NCI-H460 (cell line): ENCODE data around the gene OR4D2. TPM values are rescaled to one million over a fixed set of nuclear protein-coding genes. Genes with fewer than 3 reads are reported as not detected.
A peak's percentile ranks its signal among the peaks of the same experiment; 100 is the strongest.
"Not testable (repeated sequence)": the region's sequence is repeated elsewhere in the genome, so short reads cannot be mapped to it uniquely, and the experiment has no call there.

Experiments
- DNase-seq: peaks from one replicate; pipeline ENCODE4 v3.0.0-alpha.2; 2016; ENCODE audit warnings: low read depth; ENCODE audit errors: extremely low read depth
- polyA plus RNA-seq: library from polyadenylated mRNA; depleted of rRNA; stranded (reverse); fragments of >200 nt; gene quantifications from 2 replicates; pipeline ENCODE4 v1.2.3, GENCODE V29; 2014; cell fraction: nucleus; rRNA removed
- total RNA-seq: library from RNA; depleted of rRNA; stranded (reverse); fragments of >200 nt; shearing (Covaris generic); gene quantifications from 2 replicates; pipeline ENCODE4 v1.2.3, GENCODE V29; 2014; rRNA removed

Gene OR4D2
- not detected in 2 replicates for total RNA-seq
- polyA plus RNA-seq = not detected in 2 replicates

DNA sequence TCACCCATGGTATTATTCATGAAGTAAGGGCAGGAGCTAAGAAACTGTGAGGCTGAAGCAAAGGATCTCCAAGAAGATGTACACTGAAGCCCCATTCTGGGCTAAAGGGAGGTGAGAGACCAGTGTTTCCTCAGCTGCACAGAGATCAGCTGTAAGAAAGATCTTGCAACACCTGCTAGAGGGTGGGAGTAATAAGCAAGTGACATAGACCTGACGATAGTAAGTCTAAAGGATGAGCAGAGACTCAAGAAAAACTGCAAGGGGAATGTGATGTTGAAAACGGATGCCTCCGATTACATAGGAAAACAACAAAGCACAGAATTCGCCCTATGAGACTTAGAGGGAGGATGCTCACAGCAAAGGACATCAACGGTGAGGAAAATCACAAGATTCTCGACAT is at the start of gene OR4D2:
TSS of gene OR4D2 (plus strand) at position 301 of the 400 bp plus-strand sequence. CDS start 2,674 bp downstream, outside the sequence.
- DNase-seq = no peak

DNA sequence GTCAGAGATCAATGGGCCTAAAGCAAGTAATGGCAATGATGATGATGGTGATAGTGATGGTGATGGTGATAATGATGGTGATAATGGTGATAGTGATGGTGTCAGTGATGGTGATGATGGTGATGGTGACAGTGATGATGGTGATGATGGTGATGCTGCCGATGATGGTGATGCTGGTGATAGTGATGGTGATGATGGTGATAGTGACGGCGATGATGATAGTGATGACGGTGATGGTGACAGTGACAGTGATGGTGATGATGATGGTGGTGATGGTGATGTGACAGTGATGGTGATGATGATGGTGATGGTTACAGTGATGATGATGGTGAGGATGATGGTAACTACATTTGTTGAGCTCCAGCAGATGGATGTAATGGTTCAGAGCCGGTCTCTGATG is 49.4 kb upstream of the OR4D2 start:
- DNase-seq = no peak

DNA sequence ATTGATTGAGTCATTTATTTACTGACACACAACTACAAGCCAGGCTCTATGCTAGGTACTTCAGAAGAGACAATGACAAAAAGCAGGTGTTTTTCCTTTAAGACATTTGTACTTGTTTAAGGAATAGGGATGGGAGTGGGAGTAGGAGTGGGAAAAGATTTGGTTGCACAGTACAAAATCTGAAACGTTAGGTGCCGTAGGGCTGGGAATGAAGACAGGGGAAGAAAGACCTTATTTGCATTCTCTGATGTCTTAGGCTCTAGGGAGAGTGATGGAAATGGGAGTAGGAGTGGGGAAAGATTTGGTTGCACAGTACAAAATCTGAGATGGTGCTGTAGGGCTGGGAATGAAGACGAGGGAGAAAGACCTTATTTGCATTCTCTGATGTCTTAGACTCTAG is 47.3 kb upstream of the OR4D2 start:
- no peak for DNase-seq

DNA sequence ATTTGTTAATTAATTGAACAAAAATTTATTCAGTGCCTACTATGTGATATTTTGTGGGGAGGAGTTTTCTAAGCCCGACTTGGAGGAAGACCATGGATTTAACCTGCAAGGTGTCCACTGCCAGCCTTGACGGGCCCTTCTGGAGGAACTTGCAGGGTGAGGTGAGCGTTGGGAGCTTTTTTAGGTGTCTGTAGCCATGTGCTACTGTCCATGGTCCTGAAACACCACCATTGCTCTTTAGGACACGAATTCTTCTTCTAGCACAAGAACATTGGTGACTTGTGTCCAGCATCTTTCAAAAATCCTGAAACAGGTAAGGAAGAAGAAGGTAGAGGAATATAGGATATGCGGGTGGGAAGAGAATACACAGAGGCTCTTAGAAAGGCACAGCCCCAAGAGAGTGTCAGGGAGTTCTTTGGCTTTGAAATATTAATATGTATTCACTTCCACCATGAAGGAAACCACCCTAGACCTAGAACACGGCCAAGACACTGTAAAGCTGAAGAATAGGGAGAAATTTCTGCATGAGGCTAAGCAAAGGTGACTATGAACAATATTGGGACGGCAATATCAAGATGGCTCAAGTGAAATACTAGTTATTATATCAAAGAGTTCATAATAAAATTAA is 46.5 kb upstream of the OR4D2 start:
- peak; percentile 44 for DNase-seq

DNA sequence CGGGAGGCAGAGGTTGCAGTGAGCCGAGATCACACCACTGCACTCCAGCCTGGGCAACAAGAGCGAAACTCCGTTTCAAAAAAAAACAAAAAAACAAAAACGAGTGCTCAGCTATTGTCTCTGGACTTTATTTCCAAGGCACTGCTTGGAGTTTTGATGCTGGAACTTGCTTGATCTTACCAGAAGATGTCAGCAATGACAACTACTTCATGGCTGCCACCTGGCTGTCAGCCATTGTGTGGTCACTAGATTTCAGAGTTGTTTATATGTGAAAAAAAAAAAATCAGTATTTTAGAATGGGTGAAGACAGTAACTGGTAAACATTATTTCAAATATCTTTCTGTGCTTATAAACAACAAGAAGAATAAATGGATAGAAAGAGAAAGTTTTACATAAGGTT is 44.9 kb upstream of the OR4D2 start:
- peak; percentile 21 for DNase-seq

DNA sequence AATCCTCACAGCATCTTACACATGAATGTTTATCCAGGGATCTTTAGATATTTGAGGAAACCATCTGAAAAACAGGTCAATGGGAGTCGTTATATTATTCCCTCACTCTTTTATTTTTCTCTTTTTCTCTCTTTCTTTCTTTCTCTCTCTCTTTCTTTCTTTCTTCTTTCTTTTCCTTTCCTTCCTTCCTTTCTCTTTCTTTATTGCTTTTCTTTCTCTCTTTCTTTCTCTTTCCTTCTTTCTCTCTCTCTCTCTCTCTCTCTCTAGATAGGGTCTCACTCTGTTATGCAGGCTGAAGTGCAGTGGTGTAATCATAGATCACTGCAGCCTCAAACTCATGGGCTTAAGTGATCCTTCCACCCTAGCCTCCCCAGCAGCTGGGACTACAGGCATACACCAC is 38.9 kb upstream of the OR4D2 start:
- DNase-seq = no peak

DNA sequence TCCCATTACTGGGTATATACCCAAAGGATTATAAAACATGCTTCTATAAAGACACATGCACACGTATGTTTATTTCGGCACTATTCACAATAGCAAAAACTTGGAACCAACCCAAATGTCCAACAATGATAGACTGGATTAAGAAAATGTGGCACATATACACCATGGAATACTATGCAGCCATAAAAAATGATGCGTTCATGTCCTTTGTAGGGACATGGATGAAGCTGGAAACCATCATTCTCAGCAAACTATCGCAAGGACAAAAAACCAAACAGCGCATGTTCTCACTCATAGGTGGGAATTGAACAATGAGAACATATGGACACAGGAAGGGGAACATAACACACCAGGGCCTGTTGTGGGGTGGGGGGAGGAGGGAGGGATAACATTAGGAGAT is 34.1 kb upstream of the OR4D2 start:
- DNase-seq = not testable (repeated sequence)

DNA sequence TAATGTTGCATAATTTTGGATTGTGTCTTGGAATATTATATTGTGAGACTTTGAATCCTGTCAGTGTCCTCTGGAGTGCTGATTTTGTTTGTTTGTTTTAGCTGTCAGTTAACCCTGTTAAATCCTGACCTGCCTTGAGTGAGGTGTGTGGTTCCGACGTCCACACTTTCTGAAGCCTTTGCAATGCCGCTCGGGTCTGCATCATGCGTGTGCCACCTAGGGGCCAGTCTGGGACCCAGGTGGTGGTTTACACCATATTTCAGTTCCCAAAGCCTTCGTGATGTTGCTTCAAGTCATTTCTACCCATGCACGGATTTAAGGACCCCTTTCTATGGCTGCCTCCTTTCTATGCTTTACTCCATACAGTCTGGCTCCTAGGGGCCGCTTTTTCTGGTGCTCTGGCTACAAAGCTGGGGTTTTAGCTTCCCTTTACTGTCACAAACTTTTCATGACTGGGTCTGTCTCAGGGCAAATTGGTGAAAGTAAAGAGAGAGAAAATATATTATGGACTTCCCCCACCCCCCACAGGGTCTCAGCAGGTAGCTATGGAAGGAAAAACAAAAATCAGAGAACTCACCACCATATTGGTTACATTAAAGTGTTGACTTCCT is 30.0 kb upstream of the OR4D2 start:
- DNase-seq = peak; percentile 4

DNA sequence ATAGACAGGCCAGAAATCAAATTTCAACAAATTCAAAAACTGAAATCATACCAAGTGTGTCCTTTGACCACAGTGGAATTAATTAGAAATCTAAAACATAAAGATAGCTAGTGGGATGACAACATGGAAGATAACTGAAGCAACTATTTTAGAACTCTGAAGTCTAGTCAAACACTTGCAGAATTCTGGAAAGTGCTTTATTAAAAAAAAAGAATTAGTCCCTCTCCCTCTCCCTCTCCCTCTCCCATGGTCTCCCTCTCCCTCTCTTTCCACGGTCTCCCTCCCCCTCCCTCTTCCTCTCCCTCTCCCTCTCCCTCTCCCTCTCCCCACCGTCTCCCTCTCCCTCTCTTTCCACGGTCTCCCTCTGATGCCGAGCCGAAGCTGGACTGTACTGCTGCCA is 25.3 kb upstream of the OR4D2 start:
- DNase-seq = no peak

DNA sequence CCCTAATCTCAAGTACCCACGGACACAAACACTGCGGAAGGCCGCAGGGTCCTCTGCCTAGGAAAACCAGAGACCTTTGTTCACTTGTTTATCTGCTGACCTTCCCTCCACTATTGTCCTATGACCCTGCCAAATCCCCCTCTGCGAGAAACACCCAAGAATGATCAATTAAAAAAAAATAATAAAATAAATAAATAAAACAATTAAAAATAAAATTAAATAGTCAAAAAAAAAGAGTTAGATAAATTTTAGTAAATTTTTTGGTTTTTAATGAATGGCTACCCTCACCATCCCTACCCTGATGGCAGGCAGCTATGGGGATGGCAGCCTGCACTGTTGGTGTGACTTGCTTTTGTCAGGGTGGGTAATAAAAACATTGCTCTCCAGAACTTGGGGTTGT is 23.4 kb upstream of the OR4D2 start:
- not testable (repeated sequence) for DNase-seq

DNA sequence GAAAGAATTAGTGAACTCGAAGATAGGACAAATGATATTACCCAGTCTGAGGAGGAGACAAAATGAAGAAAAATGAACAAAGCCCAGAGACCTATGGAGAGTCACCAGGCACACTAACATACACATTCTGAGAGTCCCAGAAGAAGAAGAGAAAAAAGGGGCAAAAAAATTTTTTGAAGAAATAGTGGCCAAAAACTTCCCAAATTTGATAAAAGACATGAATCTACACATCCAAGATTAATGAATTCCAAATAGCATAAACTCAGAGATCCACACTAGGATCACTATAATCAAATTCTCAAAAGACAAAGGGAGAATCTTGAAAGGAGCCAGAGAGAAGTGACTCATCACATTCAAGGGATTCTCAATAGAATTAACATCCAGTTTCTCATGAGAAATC is 22.0 kb upstream of the OR4D2 start:
- DNase-seq = no peak

DNA sequence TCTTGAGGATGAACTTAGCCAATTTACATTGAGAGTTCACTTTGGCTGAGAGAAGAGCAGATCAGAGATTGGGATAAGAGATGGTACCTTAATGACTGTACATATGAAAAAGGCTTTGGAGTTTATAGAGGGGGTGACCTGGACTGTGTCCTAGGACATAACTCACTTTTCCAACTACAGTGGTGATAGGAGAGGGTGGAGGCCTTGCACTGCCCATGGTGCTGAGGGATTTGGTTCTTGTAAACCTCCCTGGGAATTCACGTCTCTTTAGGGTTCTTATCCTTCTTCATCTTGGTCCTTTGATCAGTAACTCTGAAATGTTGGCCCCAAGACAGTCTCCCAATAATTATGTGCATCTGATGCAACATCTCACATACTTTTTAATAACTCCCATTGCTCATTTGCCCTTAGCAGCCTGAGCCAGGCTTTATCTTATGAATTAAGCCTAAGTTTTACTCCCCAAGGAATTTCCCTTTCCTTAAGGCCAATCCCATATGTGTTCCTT is 18.8 kb upstream of the OR4D2 start, which contains the start of gene OR4D1:
TSS of gene OR4D1 (plus strand) at position 455 of the 505 bp plus-strand sequence. CDS start 6,770 bp downstream, outside the sequence.
- no peak for DNase-seq

DNA sequence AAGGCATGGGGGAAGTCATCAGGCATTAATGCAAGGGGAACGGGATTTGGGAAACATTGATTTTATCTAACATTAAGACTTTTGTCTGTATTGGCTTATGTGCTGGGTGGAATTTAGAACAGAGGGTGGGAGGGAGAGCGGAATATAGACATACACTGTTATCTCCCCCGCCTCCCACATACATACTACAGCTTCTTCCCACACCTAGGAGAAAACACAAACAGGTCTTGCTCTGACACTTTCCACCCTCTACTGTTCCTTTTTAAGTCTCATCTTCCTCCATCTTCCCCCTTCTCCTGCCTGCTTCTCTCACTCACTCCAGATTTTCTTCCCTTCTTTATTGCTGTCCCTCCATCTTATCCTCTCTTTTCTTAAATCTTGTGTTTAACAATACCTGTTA is 18.2 kb upstream of the OR4D2 start:
- DNase-seq = no peak

DNA sequence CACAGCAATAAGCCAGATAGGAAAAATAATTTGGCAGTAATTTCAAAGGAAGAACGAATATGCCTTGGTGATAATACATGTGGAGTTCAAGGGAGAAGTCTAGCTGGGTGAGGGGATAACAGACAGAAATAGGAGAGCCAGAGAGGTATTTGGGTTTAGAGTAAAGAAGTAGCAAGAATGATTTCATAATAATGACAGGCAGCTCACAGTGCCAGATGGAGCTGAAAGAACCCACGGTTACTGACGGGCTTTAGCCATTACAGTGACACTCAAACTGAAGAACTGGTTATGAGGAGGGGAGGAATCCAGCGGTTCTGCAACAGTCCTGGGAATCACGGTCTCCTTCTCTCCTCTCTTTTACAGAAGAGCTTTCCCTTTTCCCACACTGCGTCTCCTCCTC is 16.4 kb upstream of the OR4D2 start:
- no peak for DNase-seq

DNA sequence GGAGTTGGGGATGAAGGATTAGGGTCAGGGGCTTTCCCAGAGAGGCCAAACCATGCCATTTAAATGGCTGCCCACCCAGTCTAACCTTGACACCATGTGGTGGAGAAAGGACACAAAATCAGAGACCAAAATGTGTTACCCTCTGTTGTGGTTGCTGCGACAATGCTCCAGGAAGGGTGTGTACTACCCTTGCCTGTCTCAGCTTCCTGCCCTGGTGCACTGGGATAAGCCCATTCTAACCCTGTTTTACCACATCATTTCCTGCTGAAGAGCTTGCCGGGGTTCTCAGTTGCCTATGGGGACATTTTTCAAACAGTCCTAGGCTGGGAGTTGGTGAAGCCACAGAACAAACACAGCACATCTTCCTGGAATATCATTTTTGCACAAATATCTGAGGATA is 13.7 kb upstream of the OR4D2 start:
- DNase-seq = no peak

DNA sequence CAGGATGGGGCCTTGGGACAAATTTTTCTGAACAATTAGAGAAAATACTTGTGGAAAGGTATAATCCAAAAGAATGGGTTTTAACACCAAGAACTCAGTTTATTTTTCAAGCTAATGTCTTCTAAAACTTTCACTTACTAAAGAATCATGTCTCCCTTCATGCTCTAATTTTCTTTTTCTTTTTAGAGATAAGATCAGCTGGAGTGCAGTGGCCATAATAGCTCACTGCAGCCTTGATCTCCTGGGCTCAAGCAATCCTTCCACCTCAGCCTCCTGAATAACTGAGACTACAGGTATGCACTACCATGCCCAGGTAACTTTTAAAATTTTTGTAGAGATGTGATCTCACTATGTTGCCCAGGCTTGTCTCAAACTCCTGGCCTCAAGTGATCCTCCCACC is 13.1 kb upstream of the OR4D2 start:
- no peak for DNase-seq

DNA sequence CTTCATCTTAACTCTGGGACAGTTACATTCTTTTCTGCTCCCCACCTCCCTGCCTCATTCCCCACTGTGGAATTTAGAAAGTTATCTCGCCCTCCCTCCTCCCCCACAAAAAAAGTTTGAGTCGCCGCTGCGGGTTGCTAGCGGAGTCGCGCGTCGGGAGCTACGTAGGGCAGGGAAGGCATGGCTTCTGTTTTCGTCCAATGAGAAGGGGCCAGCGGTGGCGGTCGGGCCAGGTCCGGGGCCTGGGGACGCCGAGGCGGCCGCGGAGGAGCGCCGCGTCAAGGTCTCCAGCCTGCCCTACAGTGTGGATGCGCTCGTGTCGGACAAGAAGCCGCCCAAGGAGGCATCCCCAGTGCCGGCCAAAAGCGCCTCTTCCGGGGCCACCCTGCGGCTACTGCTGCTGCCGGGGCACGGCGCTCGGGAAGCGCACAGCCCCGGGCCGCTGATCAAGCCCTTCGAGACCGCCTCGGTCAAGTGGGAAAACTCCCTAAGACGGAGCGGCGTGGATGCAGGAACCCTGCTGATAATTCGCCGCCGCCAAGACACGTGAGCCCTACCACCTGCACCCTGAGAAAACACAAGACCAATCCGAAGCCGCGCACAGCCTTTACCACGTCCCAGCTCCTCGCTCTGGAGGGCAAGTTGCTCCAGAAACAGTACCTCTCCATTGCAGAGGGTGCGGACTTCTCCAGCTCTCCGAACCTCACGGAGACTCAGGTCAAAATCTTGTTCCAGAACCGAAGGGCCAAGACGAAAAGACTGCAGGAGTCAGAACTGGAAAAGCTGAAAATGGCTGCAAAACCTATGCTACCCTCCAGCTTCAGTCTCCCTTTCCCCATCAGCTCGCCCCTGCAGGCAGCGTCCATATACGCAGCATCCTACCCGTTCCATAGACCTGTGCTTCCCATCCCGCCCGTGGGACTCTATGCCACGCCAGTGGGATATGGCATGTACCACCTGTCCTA is 9.7 kb upstream of the OR4D2 start:
- DNase-seq = no peak

DNA sequence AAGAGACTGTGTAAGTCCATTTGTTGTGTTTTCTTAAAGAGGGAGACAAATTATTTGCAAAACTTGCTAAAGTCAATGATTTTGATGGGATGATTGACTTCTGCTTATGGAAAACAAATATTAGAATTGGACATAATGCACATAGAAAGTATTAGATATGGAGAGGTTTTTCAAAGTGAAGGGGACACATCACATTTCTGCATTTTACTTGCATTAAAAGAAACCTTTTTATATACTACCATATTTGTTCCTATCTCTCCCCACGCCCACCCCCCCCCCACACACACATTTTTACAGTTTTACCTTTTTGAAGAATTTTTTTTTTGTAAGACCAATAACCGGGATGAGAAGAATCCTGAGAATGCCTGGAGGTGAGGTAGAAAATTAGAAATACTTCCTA is 8.6 kb upstream of the OR4D2 start:
- no peak for DNase-seq

DNA sequence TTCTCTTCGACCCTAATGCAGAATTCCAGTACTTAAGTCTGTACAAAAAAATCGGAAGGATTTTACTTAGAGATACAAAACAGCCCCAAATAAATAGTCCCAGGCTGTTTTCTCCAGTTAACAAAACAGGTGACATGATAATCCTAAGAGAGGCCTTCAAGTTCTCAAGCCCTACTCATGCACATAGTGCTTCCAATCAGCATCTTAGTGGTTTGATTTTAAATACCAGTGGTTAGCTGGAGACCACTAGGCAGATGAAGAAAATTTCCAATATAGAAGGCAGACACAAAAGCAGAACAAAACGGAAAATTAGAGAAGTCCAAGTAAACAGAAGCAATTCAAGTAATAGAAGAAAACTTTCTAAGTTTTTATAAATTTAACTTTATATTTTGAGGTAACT is 5.2 kb upstream of the OR4D2 start:
- no peak for DNase-seq

DNA sequence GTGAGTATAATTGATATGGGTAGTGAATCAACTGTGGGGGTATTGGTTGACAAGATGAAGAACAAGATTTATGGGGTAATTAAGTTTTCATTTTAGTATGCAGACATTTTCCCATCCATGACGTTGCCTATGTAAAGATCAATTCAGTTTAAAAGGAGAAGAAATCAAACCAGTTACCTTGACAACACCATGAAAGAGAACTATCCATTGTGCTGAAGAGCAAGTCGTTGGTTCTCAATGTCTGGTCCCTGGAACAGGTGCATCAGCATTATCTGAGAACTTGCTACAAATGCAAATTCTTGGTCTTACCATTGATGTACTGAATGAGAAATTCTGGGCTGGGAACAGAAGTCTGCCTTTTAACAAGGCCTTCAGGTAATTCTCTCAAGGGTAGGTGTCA is 801 bp upstream of the OR4D2 start:
- DNase-seq = no peak

DNA sequence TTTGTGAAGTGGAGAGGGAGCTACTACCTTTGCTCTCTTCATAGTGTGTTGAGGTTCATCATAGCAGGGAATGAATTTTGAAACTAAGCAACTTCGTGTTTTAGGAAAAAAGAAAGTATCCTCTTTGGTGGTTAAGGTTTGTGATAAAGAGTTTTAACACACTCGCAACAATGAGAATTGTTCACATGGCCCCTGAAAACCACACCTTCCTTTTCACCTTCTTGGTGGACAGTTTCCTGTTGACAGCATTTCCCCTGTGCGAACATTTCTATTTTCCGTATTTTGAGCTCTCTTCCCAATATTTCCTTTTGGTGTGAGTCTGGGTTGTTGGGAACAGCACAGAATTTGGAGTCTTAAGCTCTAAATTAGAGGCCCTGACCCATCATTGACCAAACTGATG is 3.8 kb downstream of the OR4D2 start:
- no peak for DNase-seq
